H9 (cell line): ENCODE results near the gene INTS6. TPM values are rescaled to one million over a fixed set of nuclear protein-coding genes. Genes with fewer than 3 reads are reported as not detected.

ENCODE experiments used
- DNase-seq: peaks from one replicate; pipeline ENCODE4 v3.0.0-alpha.2; 2017
- H2AFZ ChIP-seq: one replicate; pipeline ENCODE4 v1.6.1; 2013; ENCODE audit warnings: mild to moderate bottlenecking, low read length, control low read depth, moderate library complexity
- H2AK5ac ChIP-seq: 2 replicates; pipeline ENCODE4 v1.6.1; 2013; ENCODE audit warnings: low read length, control low read depth, mixed read lengths; ENCODE audit not compliant: insufficient read length
- H2BK120ac ChIP-seq: one replicate; pipeline ENCODE4 v1.6.1; 2013; ENCODE audit warnings: low read depth, mild to moderate bottlenecking, low read length, control low read depth, inconsistent platforms; ENCODE audit not compliant: poor library complexity, severe bottlenecking
- H2BK12ac ChIP-seq: 2 replicates; pipeline ENCODE4 v1.6.1; 2013; ENCODE audit warnings: low read length, control low read depth, mixed read lengths, low read depth; ENCODE audit not compliant: insufficient read length
- H2BK15ac ChIP-seq: 2 replicates; pipeline ENCODE4 v1.6.1; 2013; ENCODE audit warnings: low read depth, low read length, control low read depth
- H2BK20ac ChIP-seq: one replicate; pipeline ENCODE4 v1.6.1; 2013; ENCODE audit warnings: low read depth, mild to moderate bottlenecking, low read length, control low read depth, inconsistent platforms; ENCODE audit not compliant: poor library complexity, severe bottlenecking
- H2BK5ac ChIP-seq: 2 replicates; pipeline ENCODE4 v1.6.1; 2013; ENCODE audit warnings: low read length, control low read depth, mixed read lengths; ENCODE audit not compliant: insufficient read length
- H3K14ac ChIP-seq: 2 replicates; pipeline ENCODE4 v1.6.1; 2013; ENCODE audit warnings: low read length, control low read depth; ENCODE audit not compliant: insufficient read depth
- H3K18ac ChIP-seq: 2 replicates; pipeline ENCODE4 v1.6.1; 2013; ENCODE audit warnings: low read depth, mild to moderate bottlenecking, mixed read lengths, low read length, control low read depth; ENCODE audit not compliant: insufficient read length
- H3K23ac ChIP-seq: 2 replicates; pipeline ENCODE4 v1.6.1; 2013; ENCODE audit warnings: low read length, control low read depth, mixed read lengths, low read depth; ENCODE audit not compliant: insufficient read length
- H3K23me2 ChIP-seq: 2 replicates; pipeline ENCODE4 v1.6.1; 2013; ENCODE audit warnings: low read depth, mild to moderate bottlenecking, mixed read lengths, low read length, control low read depth; ENCODE audit not compliant: insufficient read length, poor library complexity, severe bottlenecking
- H3K27ac ChIP-seq: 2 replicates; pipeline ENCODE4 v1.5.1; 2013; ENCODE audit warnings: low read length, control low read depth, mixed read lengths, low read depth; ENCODE audit not compliant: insufficient read length
- H3K27me3 ChIP-seq: 2 replicates; pipeline ENCODE4 v1.6.1; 2013; ENCODE audit warnings: low read length, control low read depth, inconsistent platforms; ENCODE audit not compliant: insufficient read depth
- H3K4ac ChIP-seq: 2 replicates; pipeline ENCODE4 v1.6.1; 2013; ENCODE audit warnings: low read depth, mild to moderate bottlenecking, control low read depth, inconsistent platforms, low read length, moderate library complexity
- H3K4me1 ChIP-seq: 2 replicates; pipeline ENCODE4 v1.6.1; 2013; ENCODE audit warnings: low read length, control low read depth, inconsistent platforms; ENCODE audit not compliant: insufficient read depth
- H3K4me2 ChIP-seq: 2 replicates; pipeline ENCODE4 v1.6.1; 2013; ENCODE audit warnings: low read length, control low read depth, mixed read lengths; ENCODE audit not compliant: insufficient read length, insufficient read depth
- H3K56ac ChIP-seq: 2 replicates; pipeline ENCODE4 v1.6.1; 2013; ENCODE audit warnings: low read depth, mild to moderate bottlenecking, mixed read lengths, low read length, control low read depth; ENCODE audit not compliant: insufficient read length
- H3K79me1 ChIP-seq: 2 replicates; pipeline ENCODE4 v1.6.1; 2013; ENCODE audit warnings: low read depth, mild to moderate bottlenecking, moderate library complexity, low read length, control low read depth, inconsistent platforms; ENCODE audit not compliant: insufficient read depth, poor library complexity, severe bottlenecking
- H3K79me2 ChIP-seq: 2 replicates; pipeline ENCODE4 v1.6.1; 2013; ENCODE audit warnings: low read length, control low read depth, inconsistent platforms; ENCODE audit not compliant: insufficient read depth
- H3K9ac ChIP-seq: 2 replicates; pipeline ENCODE4 v1.6.1; 2013; ENCODE audit warnings: low read length, control low read depth, mixed read lengths; ENCODE audit not compliant: insufficient read length; ENCODE audit errors: extremely low read depth
- H3K9me3 ChIP-seq: one replicate; pipeline ENCODE4 v1.6.1; 2013; ENCODE audit warnings: low read depth, low read length, inconsistent platforms; ENCODE audit not compliant: control insufficient read depth
- H3T11ph ChIP-seq: one replicate; pipeline ENCODE4 v1.6.1; 2013; ENCODE audit warnings: mild to moderate bottlenecking, low read length, control low read depth, inconsistent platforms
- H4K20me1 ChIP-seq: one replicate; pipeline ENCODE4 v1.6.1; 2013; ENCODE audit not compliant: control insufficient read depth, insufficient read length, insufficient read depth
- H4K5ac ChIP-seq: 2 replicates; pipeline ENCODE4 v1.6.1; 2013; ENCODE audit warnings: low read depth, mild to moderate bottlenecking, mixed read lengths, low read length, control low read depth; ENCODE audit not compliant: insufficient read length
- H4K8ac ChIP-seq: replicated peaks from 2 replicates; pipeline ENCODE4 v1.6.1; 2013; ENCODE audit warnings: low read length, control low read depth, mixed read lengths, low read depth; ENCODE audit not compliant: insufficient read length
- H4K91ac ChIP-seq: 2 replicates; pipeline ENCODE4 v1.6.1; 2013; ENCODE audit warnings: low read depth, mild to moderate bottlenecking, moderate library complexity, mixed read lengths, low read length, control low read depth; ENCODE audit not compliant: insufficient read length
- H3K27ac Mint-ChIP-seq, 3 experiments: 2 replicates in 2 of 3; 3 replicates in 1 of 3; pipeline ENCODE4 v1.8.0; 2020 to 2021; ENCODE audit warnings: mixed read lengths in 3 of 3, mild to moderate bottlenecking in 1 of 3, moderate library complexity in 1 of 3
- H3K27me3 Mint-ChIP-seq: 2 replicates; pipeline ENCODE4 v1.8.0; 2021; ENCODE audit warnings: low read depth, mild to moderate bottlenecking, moderate library complexity, mixed read lengths
- H3K36me3 Mint-ChIP-seq, 3 experiments: 2 replicates in 2 of 3; 3 replicates in 1 of 3; pipeline ENCODE4 v1.8.0; 2020 to 2021; ENCODE audit warnings: low read depth in 3 of 3, mixed read lengths in 3 of 3; ENCODE audit not compliant: insufficient read depth in 1 of 3
- H3K4me1 Mint-ChIP-seq, 2 experiments: 2 replicates each; pipeline ENCODE4 v1.8.0; 2020; ENCODE audit warnings: mixed read lengths in 2 of 2
- H3K4me3 Mint-ChIP-seq, 2 experiments: 2 replicates in 1 of 2; 3 replicates in 1 of 2; pipeline ENCODE4 v1.8.0; 2020 to 2021; ENCODE audit warnings: mild to moderate bottlenecking in 2 of 2, mixed read lengths in 2 of 2, moderate library complexity in 1 of 2
- H3K9me3 Mint-ChIP-seq, 2 experiments: 2 replicates in 1 of 2; 3 replicates in 1 of 2; pipeline ENCODE4 v1.8.0; 2020; ENCODE audit warnings: mild to moderate bottlenecking in 2 of 2, mixed read lengths in 2 of 2, moderate library complexity in 1 of 2
- WGBS: extraction: QIAGEN DNeasy Blood & Tissue Kit; methylation state at CpG from one replicate; pipeline ENCODE4 v1.1.7; 2013; ENCODE audit warnings: missing lambda C conversion rate, low lambda C conversion rate, mixed read lengths; ENCODE audit not compliant: insufficient read length; ENCODE audit errors: extremely low coverage; 5-methylcytosine and 5-hydroxymethylcytosine counted together
- total RNA-seq: library from RNA; stranded (reverse); gene quantifications from 2 replicates; pipeline ENCODE4 v1.2.1, GENCODE V29; 2021
- TF ChIP-seq, protein P1 (sequence below): fragments of 200-600 bp; sonication (generic); conservative IDR thresholded peaks from 3 replicates; pipeline ENCODE4 v1.8.0; 2021; ENCODE audit warnings: antibody characterized with exemption, mild to moderate bottlenecking

The INTS6 gene
- total RNA-seq, 1 experiment from 2014 or later, result 61.2 TPM

DNA sequence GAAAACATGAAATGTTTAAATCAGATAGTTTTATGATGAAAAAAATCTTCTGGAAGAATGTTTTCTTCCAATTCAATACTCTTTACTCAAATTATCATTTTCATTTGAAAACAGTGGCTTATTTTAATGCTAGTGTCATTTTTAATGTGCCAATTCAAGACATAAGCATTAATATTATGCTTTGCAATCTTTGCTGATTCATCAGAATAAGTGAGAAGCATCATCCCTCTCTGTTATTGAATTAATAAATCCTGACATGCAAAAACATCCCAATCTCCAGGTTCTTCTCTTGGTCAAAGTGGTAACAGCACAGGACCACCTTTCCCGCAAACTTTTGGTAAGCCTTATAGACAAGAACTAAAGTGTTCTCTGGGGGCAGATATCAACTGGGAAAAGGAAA lies 3.8 kb downstream of the INTS6 start:
- Mint-ChIP-seq H3K27me3 (no peaks in the 10 kb centered on the region), H3K4me3 (no peak overlapping the region), H3K27ac (peak overlapping the region in 1 of 3 experiments; percentile 85; a peak in 1 of 7 replicates), H3K9me3 (no peaks in the 10 kb centered on the region), H3K36me3 (peaks cover 6 to 40% (median 32%) of the 10 kb centered on the region in 3 experiments; a peak in 5 of 7 replicates), H3K4me1 (peaks cover 18 to 33% of the 10 kb centered on the region in 2 experiments)
- peaks cover 4% of the 10 kb centered on the region for H3K23me2 ChIP-seq
- H2BK20ac ChIP-seq, result no peak overlapping the region
- no peak overlapping the region for H3K56ac ChIP-seq
- TF ChIP-seq, protein P1, sequence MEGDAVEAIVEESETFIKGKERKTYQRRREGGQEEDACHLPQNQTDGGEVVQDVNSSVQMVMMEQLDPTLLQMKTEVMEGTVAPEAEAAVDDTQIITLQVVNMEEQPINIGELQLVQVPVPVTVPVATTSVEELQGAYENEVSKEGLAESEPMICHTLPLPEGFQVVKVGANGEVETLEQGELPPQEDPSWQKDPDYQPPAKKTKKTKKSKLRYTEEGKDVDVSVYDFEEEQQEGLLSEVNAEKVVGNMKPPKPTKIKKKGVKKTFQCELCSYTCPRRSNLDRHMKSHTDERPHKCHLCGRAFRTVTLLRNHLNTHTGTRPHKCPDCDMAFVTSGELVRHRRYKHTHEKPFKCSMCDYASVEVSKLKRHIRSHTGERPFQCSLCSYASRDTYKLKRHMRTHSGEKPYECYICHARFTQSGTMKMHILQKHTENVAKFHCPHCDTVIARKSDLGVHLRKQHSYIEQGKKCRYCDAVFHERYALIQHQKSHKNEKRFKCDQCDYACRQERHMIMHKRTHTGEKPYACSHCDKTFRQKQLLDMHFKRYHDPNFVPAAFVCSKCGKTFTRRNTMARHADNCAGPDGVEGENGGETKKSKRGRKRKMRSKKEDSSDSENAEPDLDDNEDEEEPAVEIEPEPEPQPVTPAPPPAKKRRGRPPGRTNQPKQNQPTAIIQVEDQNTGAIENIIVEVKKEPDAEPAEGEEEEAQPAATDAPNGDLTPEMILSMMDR, result no peak
- H4K5ac ChIP-seq, result no peak overlapping the region
- no peak overlapping the region for H3K18ac ChIP-seq
- no peaks in the 10 kb centered on the region for H3K79me1 ChIP-seq
- H2BK12ac ChIP-seq, result no peak overlapping the region
- H3K27me3 ChIP-seq, result no peaks in the 10 kb centered on the region
- no peak overlapping the region for H3K4me2 ChIP-seq
- H3K9ac ChIP-seq, result no peak overlapping the region
- H2BK5ac ChIP-seq, result no peak overlapping the region
- no peak overlapping the region for H3K27ac ChIP-seq
- no peak overlapping the region for H2AFZ ChIP-seq
- no peak overlapping the region for H3T11ph ChIP-seq
- no peak overlapping the region for H2AK5ac ChIP-seq
- H4K20me1 ChIP-seq, result no peaks in the 10 kb centered on the region
- no peaks in the 10 kb centered on the region for H3K79me2 ChIP-seq
- H3K23ac ChIP-seq, result no peak overlapping the region
- peaks cover 2% of the 10 kb centered on the region; the same call in 1 of the 2 replicates for H3K4me1 ChIP-seq
- no peak overlapping the region for H3K4ac ChIP-seq
- DNase-seq, result no peak
- no peak overlapping the region for H2BK120ac ChIP-seq
- no peak overlapping the region for H3K14ac ChIP-seq
- H4K91ac ChIP-seq, result no peak overlapping the region
- H4K8ac ChIP-seq, result no peak overlapping the region
- H3K9me3 ChIP-seq, result no peaks in the 10 kb centered on the region
- H2BK15ac ChIP-seq, result no peak overlapping the region
- WGBS, result no CpG with 5 or more reads among the region's 1 CpG
